Stimulated activated CD4-positive, alpha-beta T cell treated with anti-CD3 and anti-CD28 coated beads, Interleukin-4, amount 100 ng/mL, for 1 hour (primary cell): ENCODE data around the gene EXOC3L1.

Experiments used
- DNase-seq: peaks from one replicate; pipeline ENCODE4 v3.0.0-alpha.2; 2020

EXOC3L1 gene

GRCh38 chr16:67198238-67198734 is 8.3 kb upstream of the EXOC3L1 start:
- no peak for DNase-seq

DNA sequence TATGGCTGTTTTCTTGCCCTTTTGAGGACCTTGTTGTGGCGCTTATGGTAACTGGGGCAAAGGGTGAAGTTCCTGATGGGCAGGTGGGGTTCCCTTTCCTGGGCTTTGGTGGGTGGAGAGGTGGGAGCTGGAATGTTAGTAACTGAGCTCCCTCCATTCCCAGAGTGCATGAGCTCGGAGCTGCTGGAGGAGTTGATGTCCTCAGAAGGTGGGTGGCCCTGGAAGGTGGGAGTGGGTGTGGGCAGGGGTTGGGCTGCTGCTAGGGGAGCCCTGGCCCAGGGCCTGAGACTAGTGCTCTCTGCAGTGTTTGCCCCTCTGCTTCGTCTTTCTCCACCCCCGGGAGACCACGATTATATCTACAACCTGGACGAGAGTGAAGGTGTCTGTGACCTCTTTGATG is 7.8 kb upstream of the EXOC3L1 start:
- no peak for DNase-seq

- DNase-seq, result no peak
Observed at GRCh38 chr16:67196881-67197280, 6.9 kb upstream of the EXOC3L1 start.

GRCh38 chr16:67195676-67196075 is 5.7 kb upstream of the EXOC3L1 start:
- no peak for DNase-seq

GRCh38 chr16:67194260-67194659 is 4.3 kb upstream of the EXOC3L1 start:
- DNase-seq, result no peak

DNA sequence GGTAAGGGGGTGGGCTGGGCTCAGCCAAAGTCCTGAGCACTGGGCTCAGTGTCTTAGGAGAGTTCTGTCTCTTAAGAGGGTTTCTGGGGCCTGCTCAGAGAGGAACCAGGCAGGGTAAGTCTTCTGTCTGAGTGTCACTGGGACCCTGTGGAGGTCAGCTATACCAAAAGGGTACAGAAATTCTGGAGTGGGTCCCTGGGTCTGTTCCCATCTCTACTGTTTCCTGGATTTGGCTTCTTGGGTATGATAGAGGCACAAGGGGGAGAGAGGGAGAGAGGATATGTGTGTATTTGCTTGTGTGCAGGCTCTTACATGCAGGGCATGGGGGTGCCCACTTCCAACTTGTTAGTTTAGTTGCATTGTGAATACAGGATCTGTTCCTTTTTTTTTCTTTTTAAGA is 3.6 kb upstream of the EXOC3L1 start:
- DNase-seq, result no peak

GRCh38 chr16:67192781-67193361 is 2.9 kb upstream of the EXOC3L1 start:
- DNase-seq, result no peak

DNA sequence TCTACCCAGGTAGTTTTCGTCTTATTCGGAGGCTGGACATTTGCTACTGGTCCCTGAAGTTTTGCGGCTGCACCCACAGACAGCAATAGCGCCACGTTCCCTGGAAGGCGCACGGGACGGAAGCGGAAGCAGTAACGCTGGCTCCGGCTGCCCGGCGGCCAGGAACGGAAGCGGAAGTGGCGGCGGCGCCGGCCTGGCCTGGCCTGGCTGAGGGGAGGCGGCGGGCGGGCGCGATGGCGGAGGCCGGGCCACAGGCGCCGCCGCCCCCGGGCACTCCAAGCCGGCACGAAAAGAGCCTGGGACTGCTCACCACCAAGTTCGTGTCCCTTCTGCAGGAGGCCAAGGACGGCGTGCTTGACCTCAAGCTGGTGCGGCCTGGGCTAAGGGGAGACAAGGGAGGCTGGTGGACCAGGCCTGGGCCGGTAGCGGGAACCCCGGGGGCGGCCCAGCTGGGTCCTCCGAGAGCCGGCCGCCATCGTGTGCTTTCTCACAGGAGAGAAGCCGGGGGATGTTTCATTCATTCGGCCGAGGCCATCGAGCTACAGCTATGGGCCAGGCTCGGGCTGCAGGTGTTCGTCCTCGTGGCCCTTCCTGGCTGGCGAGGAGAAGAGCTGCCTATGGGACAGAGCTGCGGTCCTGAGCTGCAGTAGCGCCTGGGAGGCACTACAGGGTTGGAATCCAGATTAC is 2.2 kb upstream of the EXOC3L1 start, which contains the start of gene E2F4:
E2F4 (plus strand) TSS at position 161 of the 687 bp plus-strand sequence; CDS start at position 234, 73 bp downstream.
- peak; percentile 86 for DNase-seq

- no peak for DNase-seq
Observed at GRCh38 chr16:67191411-67191994, 1.6 kb upstream of the EXOC3L1 start.

DNA sequence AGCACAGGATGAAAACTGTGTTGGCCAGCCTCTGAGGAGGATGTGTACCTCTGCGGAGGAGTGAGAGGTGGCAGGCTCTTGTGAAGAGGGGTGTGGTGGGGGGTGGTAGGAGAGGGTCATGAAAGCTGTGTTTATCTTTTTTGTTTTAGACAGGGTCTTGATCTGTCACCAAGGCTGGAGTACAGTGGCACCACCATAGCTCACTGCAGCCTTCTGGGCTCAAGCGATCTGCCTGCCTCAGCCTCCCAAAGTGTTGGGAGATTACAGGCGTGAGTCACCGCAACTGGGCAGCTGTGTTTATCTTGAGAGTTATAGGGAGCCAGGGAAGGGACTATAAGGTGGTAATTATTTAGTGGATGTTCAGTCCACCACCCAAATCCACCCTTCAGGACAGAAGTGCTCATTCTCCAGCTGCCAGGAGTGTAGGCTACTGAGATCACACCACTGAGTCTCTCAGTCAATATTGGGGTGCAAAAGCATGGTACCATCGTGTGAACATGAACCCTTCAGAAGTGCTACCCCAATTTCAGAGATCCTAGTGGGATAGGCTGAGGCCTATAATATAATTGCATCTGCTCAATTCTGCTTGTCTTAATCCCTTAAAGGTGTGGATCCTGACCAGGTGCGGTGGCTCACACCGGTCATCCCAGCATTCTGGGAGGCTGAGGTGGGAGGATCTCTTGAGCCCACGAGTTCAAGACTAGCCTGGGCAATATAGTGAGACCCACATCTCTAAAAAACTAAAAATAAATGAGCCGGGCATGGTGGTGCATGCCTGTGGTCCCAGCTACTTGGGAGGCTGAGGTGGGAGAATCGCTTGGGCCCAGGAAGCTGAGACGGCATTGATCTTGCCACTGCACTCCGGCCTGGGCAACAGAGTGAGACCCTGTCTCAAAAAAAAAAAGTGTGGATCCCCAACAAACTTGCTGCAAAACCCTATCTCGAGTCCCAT is 788 bp upstream of the EXOC3L1 start:
- no peak for DNase-seq

DNA sequence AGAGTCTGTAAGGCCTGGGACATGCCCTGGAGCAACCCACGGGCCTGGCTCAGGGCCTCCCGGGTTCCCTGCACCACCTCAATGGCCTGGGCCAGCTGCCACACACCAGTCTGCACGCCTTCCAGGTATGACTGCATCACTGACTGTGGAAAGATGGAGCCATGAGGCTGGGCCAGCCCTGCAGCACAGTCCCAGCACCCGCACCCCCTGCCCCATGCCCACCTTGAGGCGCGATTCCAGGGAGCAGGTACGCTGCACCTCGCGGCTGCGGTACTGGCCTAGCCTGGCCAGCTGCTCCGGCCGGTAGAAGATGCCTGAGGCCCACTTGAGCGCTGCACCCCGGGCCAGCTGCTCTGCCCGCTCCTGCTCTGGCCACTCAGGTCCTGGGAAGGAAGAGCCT is 1.1 kb downstream of the EXOC3L1 start:
- no peak for DNase-seq

DNA sequence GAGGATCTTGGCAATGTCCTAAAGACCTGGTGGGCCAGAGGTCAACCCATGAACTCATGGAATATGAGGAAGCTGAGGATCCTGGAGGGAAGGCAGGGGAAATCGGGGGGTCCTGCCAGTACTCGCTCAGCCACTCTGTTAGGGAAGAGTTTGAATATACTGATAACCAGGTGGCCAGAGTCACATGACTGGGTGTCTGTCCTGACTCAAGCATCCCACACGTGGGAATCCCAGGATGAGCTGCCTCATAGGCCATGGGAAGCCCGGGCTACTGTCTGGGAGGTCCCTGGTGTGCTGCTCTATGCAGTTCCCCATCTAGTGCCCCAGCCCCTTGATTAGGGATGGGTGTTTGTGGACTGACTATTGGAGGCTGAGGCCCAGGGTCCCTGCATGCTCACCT is 1.6 kb downstream of the EXOC3L1 start:
- DNase-seq, result no peak

- DNase-seq, result no peak
Observed at GRCh38 chr16:67187175-67187890, 2.6 kb downstream of the EXOC3L1 start.

GRCh38 chr16:67186550-67186950 is 3.4 kb downstream of the EXOC3L1 start:
- no peak for DNase-seq

GRCh38 chr16:67185651-67186134 is 4.2 kb downstream of the EXOC3L1 start:
- DNase-seq, result no peak

GRCh38 chr16:67184995-67185650 is 4.8 kb downstream of the EXOC3L1 start:
- DNase-seq, result peak; percentile 87

GRCh38 chr16:67184453-67184994 is 5.4 kb downstream of the EXOC3L1 start:
- no peak for DNase-seq

GRCh38 chr16:67183627-67184452 is 6.1 kb downstream of the EXOC3L1 start, which contains the start of gene MATCAP1:
Gene MATCAP1, minus strand, starts transcription at chr16:67183963. Its CDS starts 3,353 bp downstream, at chr16:67180610.
- DNase-seq, result peak; percentile 90

DNA sequence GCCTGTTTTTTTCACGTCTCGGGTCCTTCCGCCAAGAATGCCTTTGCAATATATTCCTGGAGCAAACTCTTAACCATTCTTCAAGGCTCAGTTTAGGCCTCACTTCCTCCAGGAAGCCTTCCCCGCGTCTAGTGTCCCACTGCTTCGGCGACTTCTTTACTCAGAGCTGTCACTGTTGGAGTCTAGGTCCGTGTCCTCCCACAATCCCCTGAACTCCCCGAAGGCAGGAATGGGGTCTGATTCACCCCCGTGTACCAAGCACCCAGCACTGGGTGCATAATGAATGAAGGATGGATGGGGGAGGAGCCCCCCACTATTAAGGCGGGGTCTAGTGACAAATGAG is 6.7 kb downstream of the EXOC3L1 start:
- DNase-seq, result no peak

- no peak for DNase-seq
Observed at GRCh38 chr16:67182288-67182687, 7.6 kb downstream of the EXOC3L1 start.
